Hematopoietic multipotent progenitor cell (in vitro differentiated cells): Measurements from ENCODE around the gene MYCBP2. TPM values are rescaled to one million over a fixed set of nuclear protein-coding genes. Genes with fewer than 3 reads are reported as not detected.
"Not testable (repeated sequence)": the region's sequence is repeated elsewhere in the genome, so short reads cannot be mapped to it uniquely, and the experiment has no call there.

Experiments used
- DNase-seq, 3 donors: peaks; one replicate each; pipeline ENCODE4 v3.0.0-alpha.2; 2011 to 2015; ENCODE audit warnings: low read depth in 2 of 3, low spot score in 2 of 3
- total RNA-seq: library from RNA; depleted of rRNA; stranded (reverse); fragments of >200 nt; gene quantifications from one replicate; pipeline ENCODE4 v1.2.3, GENCODE V29; 2012

MYCBP2 gene
- total RNA-seq, 1 donor, result 110 TPM

DNA sequence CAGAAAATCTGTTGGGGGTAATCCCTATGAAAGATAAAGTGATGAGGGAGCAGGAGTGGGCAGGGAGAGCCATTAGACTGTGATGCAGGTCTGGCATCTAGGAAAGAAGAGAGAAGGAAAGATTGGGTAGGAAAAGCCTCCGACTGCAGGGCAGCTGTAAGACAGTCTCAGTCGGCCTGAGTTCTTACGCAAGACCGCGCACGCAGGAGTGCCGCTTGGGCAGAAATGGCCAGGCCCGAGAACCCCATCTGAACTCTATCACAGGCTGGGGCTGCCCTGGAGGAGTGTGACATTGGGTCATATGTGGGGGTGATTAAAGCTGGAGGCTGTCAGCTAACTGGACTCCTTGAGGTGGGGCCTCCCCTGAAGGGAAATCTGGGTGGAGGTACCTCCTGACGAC lies 286.1 kb downstream of the MYCBP2 start:
- DNase-seq, result no peak

DNA sequence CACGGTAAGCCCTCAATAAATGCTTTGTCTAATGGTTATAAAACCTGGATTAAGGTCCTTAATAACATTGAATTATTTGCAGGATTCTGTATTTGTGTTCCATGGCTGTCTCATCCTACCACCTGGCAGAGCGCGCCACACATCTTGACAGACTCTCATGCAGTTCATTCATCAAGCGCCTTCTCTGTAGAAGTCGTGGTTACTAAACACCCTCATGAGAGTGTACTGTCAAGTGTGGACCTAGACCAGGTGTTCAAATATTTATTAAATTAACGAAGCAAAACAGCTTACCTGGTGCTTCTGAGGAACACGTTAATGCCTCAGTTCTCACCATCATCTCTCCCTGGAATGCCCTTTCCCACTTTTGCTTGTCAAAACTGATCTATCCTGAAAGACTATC lies 286.8 kb downstream of the MYCBP2 start:
- DNase-seq, result no peak

DNA sequence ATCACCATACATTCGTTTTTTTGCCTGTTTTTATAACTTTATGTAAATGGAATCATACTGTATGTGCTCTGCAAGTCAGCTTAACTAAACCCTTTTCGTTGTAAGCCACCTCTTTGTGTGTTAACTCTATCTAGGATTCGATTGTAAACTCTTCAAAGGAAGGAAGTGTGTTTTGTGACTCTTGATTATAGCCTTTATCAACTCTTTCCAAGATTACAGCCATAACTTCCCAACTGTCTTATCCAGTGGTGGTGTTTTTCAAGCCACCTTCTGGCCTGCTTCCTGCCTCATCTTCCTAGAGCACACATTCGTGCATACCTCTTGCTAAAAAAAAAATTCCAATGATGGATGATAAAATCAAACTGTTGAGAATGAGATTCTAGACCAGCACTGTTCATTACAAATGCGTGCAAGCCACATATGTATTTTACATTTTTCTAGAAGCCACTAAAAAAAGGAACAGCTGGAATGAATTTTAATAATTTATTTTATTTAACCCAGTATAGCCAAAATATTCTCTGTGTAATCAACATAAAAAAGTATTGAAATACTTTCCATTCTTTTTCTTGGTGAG lies 287.9 kb downstream of the MYCBP2 start:
- DNase-seq, result no peak

DNA sequence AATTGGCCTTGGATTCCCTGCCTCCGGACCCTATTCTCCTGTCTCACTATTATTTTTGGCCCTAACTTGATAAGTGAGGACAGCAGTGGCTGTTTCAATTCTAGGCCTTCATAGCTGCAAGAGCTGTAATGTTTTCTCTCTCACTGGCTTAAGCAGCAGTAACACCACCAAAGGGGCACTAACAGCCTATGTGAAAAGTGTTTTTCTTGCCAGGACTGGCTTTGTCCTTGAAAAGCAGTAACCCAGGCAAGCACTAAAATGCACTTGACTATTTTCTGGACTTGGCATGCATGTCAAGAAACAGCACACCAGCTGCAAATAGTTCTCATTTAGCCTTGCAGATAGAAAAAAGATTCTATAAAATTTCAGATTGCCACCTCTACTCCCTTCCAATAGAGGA lies 290.6 kb downstream of the MYCBP2 start:
- no peak for DNase-seq

DNA sequence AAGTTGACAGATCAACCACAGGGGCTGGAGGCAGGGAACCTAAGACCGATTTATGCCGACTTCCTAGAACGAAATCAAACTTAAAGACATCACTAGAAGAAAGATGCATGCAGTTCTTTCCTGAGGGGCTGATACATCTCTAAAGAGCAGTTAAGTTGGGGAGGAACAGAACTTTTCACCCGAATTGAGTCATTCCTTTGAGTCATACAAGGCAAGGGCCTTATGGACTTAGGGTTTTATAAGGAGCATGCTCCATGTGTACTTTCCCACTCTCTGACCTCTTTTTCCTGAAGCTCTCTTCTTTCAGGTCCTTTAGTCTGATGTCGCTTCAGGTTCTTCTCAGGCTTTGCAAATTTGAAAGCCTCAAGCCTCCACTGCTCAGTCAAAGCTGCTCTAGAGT lies 292.0 kb downstream of the MYCBP2 start:
- no peak for DNase-seq

DNA sequence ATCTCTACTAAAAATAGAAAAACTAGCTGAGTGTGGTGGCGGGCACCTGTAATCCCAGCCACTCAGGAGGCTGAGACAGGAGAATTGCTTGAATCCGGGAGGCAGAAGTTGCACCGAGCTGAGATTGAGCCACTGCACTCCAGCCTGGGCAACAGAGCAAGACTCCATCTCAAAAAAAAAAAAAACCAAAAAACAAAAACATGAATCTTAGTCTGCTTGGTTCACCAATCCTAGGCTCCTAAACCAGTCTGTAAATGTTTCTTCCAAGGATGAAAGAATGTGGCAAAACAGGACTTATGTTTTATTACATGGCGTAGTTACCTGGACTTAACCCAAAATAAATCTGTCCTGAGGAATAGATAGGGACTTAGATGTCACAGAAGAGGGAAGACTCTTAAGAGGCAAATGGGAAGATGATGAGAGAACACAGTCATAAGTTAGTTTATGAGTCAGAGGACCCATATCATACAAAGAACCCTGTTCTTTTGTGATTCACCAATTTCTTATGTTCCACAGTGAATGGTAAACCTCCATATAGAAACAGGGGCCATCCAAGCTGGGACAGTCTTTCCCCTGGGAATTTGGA lies 293.1 kb downstream of the MYCBP2 start:
- DNase-seq, result no peak

DNA sequence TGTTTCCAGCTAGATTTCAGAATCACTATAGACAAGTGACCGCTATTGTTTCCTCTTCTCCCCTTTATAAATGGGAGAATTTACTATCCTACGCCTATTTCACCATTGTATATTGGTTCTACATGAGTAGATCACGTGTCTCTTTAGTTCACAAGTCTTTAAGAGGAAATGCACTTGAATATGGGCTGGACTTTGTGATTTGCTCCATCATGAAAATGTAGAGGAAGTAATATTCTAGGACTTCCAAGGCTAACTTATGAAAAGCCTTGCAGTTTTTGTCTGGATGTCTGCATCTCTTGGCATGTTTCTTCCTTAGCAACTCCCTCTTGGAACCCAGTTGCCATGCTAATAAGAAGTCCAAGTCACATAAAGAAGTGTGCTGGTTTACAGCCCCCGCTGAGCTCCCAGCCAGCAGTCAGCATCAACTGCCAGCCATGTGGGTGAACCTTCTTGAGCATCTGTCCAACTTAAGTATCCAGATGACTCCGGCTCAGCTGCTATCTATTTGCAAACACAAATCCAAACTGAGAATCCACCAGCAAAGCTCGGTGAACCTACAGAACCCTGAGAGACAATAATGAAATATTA lies 295.1 kb downstream of the MYCBP2 start:
- DNase-seq, result no peak

DNA sequence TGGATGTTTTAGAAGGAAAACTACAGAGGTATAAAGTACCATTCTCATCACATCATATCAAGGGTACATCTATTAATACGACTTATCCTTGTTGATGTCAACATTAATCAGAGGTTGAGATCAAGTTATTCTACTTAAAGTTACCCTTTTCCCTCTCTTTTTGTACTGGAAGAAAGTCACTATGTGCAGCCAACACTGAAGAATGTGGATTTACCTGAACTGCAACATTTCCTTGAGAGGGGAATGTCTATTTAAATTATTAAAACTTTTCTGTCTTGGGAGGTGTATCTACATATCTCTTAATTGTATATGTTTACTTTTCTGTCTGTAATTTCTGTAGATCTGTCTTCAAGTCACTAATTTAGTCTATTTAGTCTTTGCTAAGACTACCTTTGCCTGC lies 297.5 kb downstream of the MYCBP2 start:
- no peak for DNase-seq

DNA sequence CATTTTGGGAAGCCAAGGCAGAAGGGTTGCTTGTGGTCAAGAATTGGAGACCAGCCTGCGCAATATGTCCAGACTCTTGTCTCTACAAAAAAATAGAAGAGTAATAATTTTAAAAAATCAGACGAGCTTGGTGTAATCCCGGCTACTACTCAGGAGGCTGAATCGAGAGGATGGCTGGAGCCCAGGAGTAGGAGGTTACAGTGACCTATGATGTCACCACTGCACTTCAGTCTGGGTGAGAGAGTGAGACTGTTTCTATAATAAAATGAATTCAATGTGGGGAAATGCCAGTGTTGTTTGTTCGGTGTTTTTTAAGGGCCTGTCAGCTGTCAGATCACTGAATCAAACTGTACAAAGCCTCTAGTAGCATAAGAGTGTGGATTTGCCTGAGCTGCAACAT lies 298.7 kb downstream of the MYCBP2 start:
- no peak for DNase-seq

DNA sequence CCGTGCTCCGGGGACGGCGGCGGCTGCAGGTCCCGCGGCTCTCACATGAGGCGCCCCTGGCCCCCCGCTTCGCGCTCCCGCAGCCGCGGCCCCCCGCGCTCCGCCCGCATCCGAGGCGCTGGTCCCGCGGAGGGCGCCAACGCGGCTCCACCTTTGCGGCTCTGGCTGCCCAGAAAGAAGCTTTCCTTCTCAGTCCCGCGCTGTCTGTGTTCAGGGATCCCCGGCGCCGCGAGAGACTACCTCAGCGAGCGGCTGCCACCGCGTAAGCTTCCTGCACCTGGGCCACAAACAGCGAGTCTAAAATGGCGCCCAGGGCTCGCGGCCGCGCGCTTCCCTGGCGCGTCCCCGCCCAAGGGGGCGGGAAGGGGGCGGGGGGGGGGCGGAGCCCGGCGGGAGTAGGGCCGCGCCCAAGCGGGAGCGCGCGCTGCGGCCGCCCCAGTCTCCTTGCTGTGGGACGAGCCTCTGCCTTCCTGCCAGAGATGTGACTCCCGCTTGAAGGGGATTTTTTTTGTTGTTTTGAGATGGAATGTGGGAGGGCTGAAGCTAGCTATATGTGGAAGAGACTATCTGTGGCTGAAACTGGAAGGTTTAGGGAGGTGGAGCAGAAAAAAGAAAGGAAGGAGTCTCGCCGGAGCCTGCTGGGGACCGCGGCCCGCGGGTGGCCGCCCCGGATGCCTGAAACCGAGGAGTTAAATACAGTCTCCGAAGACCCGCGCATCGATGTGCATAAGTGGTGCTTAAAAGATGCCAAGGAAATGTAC lies 299.9 kb downstream of the MYCBP2 start, which contains the start of gene FBXL3:
Gene FBXL3, minus strand, starts transcription at position 299 of the 761 bp plus-strand sequence. CDS start 5,299 bp downstream, outside the sequence.
- DNase-seq, result peak; percentile 72 to 88 (median 81)

DNA sequence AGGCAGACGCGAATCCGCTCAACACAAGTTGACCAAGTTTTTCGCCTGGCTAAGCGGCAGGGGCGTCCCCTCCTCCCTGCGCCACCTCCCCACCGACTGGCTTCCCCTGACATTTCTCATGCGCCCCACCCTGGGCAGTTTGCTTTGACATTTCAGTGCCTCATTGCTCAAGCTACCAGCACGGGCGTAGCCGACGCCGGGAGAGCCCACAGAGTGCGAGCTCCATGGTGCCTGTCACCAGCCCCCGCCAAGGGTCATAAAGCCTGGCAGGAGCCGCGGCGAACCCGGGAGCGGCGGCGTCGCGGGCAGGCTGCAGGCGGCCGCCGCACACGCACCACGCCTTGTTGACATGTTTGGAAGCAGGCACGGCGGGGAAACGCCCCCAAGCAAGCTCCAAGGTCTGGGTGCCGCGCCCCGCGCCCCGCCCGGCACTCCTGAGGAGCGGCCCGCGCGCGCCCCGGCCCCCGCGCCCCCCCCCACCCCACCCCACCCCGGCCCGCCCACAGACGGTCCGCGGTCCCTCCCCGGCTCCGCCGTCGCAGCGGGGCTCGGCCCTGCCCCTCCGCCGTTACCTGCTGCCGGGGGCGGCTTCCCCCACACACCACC lies 300.5 kb downstream of the MYCBP2 start:
- DNase-seq, result peak; percentile 43 to 74 (median 70)

DNA sequence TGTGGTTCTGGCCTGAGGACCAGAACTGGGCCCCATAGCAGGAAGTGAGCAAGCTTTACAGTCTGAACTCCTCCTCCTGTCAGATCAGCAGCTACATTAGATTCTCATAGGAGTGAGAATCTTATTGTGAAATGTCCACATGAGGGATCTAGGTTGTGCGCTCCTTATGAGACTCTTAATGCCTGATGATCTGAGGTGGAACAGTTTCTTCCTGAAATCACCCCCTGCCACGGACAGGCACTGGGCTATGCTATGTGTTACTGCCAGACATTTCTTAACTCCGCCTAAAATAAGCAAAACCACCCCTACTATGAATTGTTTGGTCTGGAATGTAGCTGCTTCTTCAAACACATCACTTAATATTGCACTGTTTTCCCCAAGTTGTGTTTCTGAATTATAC lies 304.6 kb downstream of the MYCBP2 start:
- no peak for DNase-seq

DNA sequence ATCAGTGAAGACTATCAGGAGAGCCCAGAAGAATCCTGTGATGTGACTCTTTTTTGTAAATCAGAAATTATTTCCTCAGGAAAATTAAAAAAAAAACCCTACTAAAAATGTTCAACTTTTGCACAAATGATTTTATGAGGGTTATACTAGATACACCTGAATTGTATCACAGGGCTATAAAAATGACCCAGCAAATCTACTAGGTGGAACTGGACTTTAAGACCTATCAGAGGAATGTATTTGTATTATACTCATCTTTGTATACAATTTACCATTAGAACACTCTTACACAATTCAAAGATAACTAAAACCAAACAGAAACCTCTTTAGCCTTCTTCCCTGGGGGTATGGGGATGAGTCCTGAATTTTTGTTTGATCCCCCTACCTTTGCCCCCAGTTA lies 307.1 kb downstream of the MYCBP2 start:
- DNase-seq, result no peak

DNA sequence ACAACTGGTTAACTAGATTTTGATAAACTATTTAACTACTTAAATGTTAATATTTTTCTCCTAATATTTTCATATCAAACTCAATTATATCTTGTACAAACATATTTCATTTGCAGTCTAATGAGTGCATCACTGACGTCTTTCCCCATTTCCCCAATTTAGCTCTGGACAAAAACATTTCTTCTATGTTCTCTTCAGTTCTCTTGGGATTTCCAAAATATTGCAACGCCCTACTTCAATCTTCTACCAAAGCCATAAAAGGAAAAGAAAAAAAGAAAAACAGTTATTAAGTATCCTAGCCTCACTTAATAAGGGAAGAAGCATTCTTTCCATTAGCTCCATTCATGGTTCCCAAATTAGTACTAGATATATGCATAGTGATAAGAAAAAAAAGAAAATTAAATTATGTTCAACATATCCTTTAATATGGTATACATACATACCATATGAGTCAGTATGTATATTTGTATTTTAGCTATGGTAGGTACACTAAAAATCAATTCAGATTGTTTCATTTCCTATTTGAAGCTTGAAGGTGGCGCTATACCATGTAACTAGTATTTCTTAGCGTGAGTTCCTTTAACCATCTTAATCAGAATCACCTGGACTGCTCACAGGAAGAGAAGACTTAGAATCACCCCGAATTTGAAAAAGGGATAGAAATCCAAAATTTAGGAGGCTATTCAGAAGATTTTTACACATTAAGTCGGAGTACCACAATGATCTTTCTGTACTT lies 309.8 kb downstream of the MYCBP2 start:
- DNase-seq, result no peak

DNA sequence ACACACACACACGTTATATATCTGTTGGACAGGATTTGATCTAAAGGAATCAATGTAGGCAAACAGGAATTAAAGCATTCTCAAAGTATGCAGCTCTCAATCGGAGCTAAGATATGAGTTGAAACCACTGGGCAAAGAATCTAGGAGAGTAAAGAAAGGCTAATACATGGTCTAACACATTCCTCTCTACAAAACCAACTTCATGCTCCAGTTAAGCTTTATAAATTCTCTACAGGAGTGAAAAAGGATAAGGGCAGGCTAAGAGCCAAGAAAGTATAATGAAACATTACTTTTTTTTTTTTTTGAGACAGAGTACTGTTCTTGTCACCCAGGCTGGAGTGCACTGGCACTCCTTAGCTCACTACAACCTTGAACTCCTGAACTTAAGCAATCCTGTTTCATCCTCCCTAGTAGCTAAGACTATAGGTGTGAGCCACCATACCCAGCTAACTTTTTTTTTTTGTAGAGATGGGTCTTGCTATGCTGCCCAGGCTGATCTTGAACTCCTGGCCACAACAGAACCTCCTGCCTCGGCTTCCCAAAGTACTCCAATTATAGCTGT lies 310.6 kb downstream of the MYCBP2 start:
- DNase-seq, result no peak

DNA sequence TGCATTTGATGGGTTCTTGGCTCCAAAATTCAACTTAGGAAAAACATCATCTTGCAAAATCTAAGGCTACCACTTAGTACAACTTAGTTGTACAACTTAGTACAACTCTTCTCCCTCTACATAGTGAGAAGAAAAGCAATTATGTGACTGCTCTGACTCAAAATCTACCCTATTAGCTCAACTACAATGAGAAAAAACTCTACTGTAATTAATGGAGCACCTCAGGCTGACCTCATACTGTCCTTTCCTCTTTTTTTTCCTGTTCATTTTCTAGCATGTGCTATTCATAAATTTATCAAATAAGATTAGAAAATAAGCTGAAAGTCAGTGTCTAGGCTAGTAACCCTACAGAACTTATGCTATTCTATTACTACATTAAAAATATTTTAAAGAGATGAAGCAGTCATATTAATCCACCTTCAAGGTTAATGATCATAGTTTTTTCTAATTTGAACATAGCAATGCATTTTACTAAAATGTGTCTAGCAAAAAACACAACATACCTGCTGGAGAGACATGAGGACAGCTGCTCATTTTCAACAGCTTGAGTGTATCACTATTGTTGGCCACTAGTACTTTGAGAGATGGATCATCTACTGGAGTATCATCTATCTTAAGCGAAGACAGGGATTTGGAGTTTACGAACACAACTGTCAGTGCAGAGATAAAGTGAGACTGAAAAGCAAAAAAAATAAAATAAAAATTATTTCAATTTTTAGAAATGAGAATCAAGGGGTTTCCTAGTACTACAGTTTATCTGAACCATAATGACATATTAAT lies 311.8 kb downstream of the MYCBP2 start:
- no peak for DNase-seq

DNA sequence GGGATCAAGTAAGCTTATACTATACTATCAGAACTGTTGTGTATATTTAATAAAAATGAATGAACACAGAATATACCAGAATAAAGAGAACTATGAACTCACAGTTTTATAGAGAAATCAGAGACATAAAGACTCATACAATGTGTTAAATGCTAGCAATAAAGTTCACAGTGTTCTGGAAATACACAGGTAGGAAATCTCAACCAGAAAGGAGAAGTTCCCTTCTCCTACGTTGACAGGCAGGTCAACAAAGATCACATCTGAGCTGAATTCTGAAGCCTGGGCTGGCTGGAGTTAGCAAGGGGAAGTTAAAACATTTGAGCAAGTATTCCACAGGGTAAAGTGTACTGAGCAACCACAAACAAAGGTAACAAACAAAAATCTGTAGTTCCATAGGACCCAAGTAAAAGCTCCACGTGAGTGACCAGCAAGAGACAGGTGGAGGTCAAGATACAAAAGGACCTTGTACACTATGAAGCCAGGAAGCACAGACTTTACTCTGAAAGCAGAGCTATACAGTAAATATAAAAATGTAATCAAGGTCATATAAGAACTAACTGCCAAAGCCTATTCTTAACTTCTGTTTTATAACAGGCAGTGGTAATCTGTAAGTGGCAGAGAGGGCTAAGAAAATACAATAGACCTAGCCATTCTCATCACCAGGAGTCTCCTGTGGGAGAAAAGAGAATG lies 312.9 kb downstream of the MYCBP2 start:
- no peak for DNase-seq

DNA sequence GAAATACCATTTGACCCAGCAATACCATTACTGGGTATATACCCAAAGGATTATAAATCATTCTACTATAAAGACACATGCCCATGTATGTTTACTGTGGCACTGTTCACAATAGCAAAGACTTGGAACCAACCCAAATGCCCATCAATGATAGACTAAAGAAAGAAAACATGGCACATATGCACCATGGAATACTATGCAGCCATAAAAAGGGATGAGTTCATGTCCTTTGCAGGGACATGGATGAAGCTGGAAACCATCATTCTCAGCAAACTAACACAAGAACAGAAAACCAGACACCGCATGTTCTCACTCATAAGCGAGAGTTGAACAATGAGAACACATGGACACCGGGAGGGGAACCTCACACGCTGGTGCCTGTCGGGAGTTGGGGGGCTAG lies 317.2 kb downstream of the MYCBP2 start:
- DNase-seq, result not testable (repeated sequence)

DNA sequence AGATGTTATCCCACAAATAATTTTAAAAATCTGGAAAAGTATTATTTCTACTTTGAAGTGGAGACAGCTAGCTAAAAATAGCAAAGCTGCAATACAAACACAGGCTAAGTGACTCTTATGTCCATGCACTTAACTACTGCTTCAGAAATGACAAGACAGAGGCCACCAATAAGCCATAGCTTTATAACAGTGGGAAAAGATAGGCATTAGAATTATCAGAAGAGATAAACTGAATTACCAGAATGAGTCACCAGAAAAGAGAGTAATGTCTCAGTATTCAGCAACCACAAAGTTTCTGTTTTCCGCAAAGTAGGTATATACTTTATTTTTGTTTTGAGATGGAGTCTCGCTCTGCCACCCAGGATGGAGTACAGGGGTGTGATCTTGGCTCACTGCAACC lies 317.9 kb downstream of the MYCBP2 start:
- DNase-seq, result no peak
